CD4-positive, alpha-beta T cell treated with Interleukin-17A for 4 hours (primary cell): ENCODE data around the gene PAN2.

ENCODE experiments used
- DNase-seq: peaks from one replicate; pipeline ENCODE4 v3.0.0-alpha.2; 2020; ENCODE audit warnings: mixed read lengths

Gene PAN2

GRCh38 chr12:56267443-56268071 is 66.2 kb downstream of the PAN2 start:
- no peak for DNase-seq

GRCh38 chr12:56266693-56267442 is 66.9 kb downstream of the PAN2 start, which contains the start of gene COQ10A:
Gene COQ10A (plus strand): TSS chr12:56266942. CDS start chr12:56267119, 177 bp downstream.
- DNase-seq = peak; percentile 93
